Calu3 (cell line): Measurements from ENCODE around the gene DDR2. TPM values are rescaled to one million over a fixed set of nuclear protein-coding genes. Genes with fewer than 3 reads are reported as not detected.

Experiments used
- BruUV-seq: library from RNA; stranded (reverse); fragments of 400-500 nt; replicated peaks from 2 replicates; lab custom pipeline; 2021; lab: Mats Ljungman, UMichigan
- CTCF ChIA-PET: fragments of 300-600 bp; sonication (Branson Sonifier 250); formaldehyde crosslinking; loops from one replicate; lab custom pipeline; 2022; ENCODE audit warnings: antibody characterized with exemption; lab: Charles Lee
- DNase-seq: peaks from one replicate; pipeline ENCODE4 v3.0.0; 2022
- H3K27ac Mint-ChIP-seq: one replicate; pipeline ENCODE4 v1.8.0; 2022; ENCODE audit warnings: mixed read lengths; ENCODE audit not compliant: unreplicated experiment
- H3K27me3 Mint-ChIP-seq: one replicate; pipeline ENCODE4 v1.8.0; 2022; ENCODE audit warnings: mixed read lengths; ENCODE audit not compliant: unreplicated experiment
- H3K36me3 Mint-ChIP-seq: one replicate; pipeline ENCODE4 v1.8.0; 2022; ENCODE audit warnings: mild to moderate bottlenecking, moderate library complexity, mixed read lengths; ENCODE audit not compliant: insufficient read depth, unreplicated experiment
- H3K4me1 Mint-ChIP-seq: one replicate; pipeline ENCODE4 v1.8.0; 2022; ENCODE audit warnings: mild to moderate bottlenecking, low read depth, mixed read lengths; ENCODE audit not compliant: unreplicated experiment
- H3K4me3 Mint-ChIP-seq: one replicate; pipeline ENCODE4 v1.8.0; 2022; ENCODE audit warnings: mild to moderate bottlenecking, low read depth, moderate library complexity, mixed read lengths; ENCODE audit not compliant: unreplicated experiment
- H3K9me3 Mint-ChIP-seq: one replicate; pipeline ENCODE4 v1.8.0; 2022; ENCODE audit warnings: low read depth, mixed read lengths; ENCODE audit not compliant: unreplicated experiment
- intact Hi-C: fragments of 100-400 bp; cut with micrococcal nuclease; formaldehyde crosslinking; loops from one replicate; pipeline ENCODE4 v1.10.0; 2022; ENCODE audit not compliant: unreplicated experiment
- total RNA-seq: library from RNA; stranded (reverse); gene quantifications from 2 replicates; pipeline ENCODE4 v1.2.3, GENCODE V29; 2022
- TF ChIP-seq, protein P1 (sequence below): fragments of 200-600 bp; IDR thresholded peaks from one replicate; pipeline ENCODE4 v1.8.0; 2022; ENCODE audit warnings: antibody characterized with exemption; ENCODE audit not compliant: unreplicated experiment

Gene DDR2
- total RNA-seq, 1 experiment from 2014 or later: 0.80 TPM

DNA sequence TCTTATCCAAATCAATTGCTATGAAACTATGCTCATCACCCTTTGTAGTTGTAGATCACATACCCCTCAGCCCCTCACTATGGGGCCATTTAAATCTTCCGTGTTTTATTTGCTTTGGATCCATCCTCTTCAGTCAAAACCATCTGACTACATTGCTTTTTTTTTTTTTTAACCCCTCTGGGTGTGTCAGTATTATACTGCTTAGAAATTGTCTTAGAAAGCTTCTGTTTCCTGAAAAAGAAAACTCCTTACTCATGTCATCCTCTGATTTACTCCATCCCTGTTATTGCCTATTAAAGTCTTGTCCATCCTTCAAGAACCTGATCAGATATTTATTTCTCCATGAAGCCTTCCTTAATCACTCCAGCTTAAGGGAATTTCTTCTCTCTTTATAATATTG is 84.3 kb downstream of the DDR2 start:
- TF ChIP-seq, protein P1, sequence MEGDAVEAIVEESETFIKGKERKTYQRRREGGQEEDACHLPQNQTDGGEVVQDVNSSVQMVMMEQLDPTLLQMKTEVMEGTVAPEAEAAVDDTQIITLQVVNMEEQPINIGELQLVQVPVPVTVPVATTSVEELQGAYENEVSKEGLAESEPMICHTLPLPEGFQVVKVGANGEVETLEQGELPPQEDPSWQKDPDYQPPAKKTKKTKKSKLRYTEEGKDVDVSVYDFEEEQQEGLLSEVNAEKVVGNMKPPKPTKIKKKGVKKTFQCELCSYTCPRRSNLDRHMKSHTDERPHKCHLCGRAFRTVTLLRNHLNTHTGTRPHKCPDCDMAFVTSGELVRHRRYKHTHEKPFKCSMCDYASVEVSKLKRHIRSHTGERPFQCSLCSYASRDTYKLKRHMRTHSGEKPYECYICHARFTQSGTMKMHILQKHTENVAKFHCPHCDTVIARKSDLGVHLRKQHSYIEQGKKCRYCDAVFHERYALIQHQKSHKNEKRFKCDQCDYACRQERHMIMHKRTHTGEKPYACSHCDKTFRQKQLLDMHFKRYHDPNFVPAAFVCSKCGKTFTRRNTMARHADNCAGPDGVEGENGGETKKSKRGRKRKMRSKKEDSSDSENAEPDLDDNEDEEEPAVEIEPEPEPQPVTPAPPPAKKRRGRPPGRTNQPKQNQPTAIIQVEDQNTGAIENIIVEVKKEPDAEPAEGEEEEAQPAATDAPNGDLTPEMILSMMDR: no peak
- CTCF ChIA-PET: no interaction called here
- no peak overlapping the region for H3K4me3 Mint-ChIP-seq
- no peak overlapping the region for H3K27ac Mint-ChIP-seq
- H3K9me3 Mint-ChIP-seq: no peaks in the 10 kb centered on the region
- no peak for DNase-seq
- no peaks in the 10 kb centered on the region for H3K27me3 Mint-ChIP-seq
- no peaks in the 10 kb centered on the region for H3K36me3 Mint-ChIP-seq
- intact Hi-C loops: no loop called here
- no peaks in the 10 kb centered on the region for H3K4me1 Mint-ChIP-seq
- BruUV-seq: no TSS peak

GRCh38 chr1:162717548-162718184 is 85.4 kb downstream of the DDR2 start:
- CTCF ChIA-PET: interaction anchor here (0.9 kb wide), 1 partner anchor 44 kb away, joined by 4 read pairs; no protein-coding TSS in a partner anchor
- BruUV-seq: no TSS peak
- no peak for DNase-seq
- no peak overlapping the region for H3K27ac Mint-ChIP-seq
- no peak overlapping the region for H3K4me3 Mint-ChIP-seq
- H3K36me3 Mint-ChIP-seq: no peaks in the 10 kb centered on the region
- intact Hi-C loops: no loop called here
- H3K4me1 Mint-ChIP-seq: no peaks in the 10 kb centered on the region
- TF ChIP-seq, protein P1: no peak
- no peaks in the 10 kb centered on the region for H3K9me3 Mint-ChIP-seq
- H3K27me3 Mint-ChIP-seq: peaks cover 3% of the 10 kb centered on the region

DNA sequence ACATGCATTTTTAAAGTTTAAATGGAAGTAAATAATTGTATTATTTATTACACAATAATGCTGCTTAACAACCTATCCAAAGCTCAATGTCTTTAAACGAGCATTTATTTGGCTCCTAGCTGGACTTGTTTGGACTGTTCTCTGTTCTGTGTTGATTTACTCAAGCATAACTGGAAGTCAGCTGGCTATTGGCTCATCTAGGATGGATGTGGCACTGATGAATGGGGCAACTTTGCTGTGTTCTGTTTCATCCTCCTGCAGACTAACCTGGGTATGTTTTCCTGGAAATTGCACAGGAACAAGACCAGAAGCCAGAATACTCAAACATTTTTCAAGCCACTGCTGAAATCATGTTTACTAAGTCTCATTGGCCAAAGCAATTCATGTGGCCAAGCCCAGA is 87.4 kb downstream of the DDR2 start:
- intact Hi-C loops: no loop called here
- TF ChIP-seq, protein P1: no peak

DNA sequence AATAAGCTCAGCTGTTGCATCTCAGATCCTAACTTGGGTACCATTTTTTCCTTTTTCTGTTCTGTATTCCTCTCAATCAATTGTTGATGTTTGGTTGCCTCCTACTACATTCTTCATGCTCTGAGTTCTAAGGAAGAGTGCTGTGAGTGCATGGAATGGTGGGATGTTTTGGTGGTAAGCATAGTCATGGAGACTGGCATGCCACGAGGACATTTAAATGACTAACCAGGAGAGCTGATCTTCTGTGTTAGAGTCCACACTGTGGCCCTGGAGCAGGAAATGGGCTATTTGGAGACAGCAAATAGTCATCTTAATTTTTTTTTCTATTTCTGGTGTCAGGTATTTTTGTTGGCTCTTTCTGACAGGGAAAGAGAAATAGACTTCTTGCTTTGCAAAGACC is 88.7 kb downstream of the DDR2 start:
- H3K4me3 Mint-ChIP-seq: no peak overlapping the region
- CTCF ChIA-PET: no interaction called here
- H3K27ac Mint-ChIP-seq: no peak overlapping the region
- H3K27me3 Mint-ChIP-seq: peaks cover 12% of the 10 kb centered on the region
- H3K4me1 Mint-ChIP-seq: no peaks in the 10 kb centered on the region
- intact Hi-C loops: no loop called here
- H3K36me3 Mint-ChIP-seq: no peaks in the 10 kb centered on the region
- TF ChIP-seq, protein P1: no peak
- H3K9me3 Mint-ChIP-seq: no peaks in the 10 kb centered on the region
- DNase-seq: no peak
- no TSS peak for BruUV-seq

More for the DNA sequence above, 87.4 kb downstream of the DDR2 start:
- Mint-ChIP-seq H3K4me3 (no peak overlapping the region), H3K9me3 (no peaks in the 10 kb centered on the region), H3K4me1 (no peaks in the 10 kb centered on the region), H3K36me3 (no peaks in the 10 kb centered on the region), H3K27me3 (peaks cover 12% of the 10 kb centered on the region), H3K27ac (no peak overlapping the region)
- no peak for DNase-seq
- BruUV-seq: no TSS peak
- CTCF ChIA-PET: no interaction called here
